Gastroesophageal sphincter (tissue), 4 donors: ENCODE measurements around the gene OR6C68. TPM values are rescaled to one million over a fixed set of nuclear protein-coding genes. Genes with fewer than 3 reads are reported as not detected.

ENCODE experiments used
- ATAC-seq: fragments of 150-250 bp; one replicate; pipeline ENCODE4 v1.9.1; 2016; ENCODE audit warnings: mild to moderate bottlenecking, moderate library complexity
- H3K27ac ChIP-seq, 4 donors: fragments of 200-600 bp; sonication (generic) in 3 of 4; 1 replicate in 3 of 4; 2 replicates in 1 of 4; pipeline ENCODE4 v1.5.1; 2016 to 2019
- H3K27me3 ChIP-seq: fragments of 200-600 bp; sonication (generic); one replicate; pipeline ENCODE4 v1.5.1; 2019
- H3K36me3 ChIP-seq, 2 donors: fragments of 200-600 bp; sonication (generic); one replicate each; pipeline ENCODE4 v1.5.1; 2019; ENCODE audit warnings: control low read depth in 1 of 2
- H3K4me1 ChIP-seq, 3 donors: fragments of 200-600 bp; sonication (generic); 1 replicate in 2 of 3; 2 replicates in 1 of 3; pipeline ENCODE4 v1.5.1; 2016 to 2019; ENCODE audit warnings: control low read depth in 2 of 3
- H3K4me3 ChIP-seq, 2 donors: fragments of 200-600 bp; sonication (generic); one replicate each; pipeline ENCODE4 v1.5.1; 2019; ENCODE audit warnings: mild to moderate bottlenecking in 1 of 2, moderate library complexity in 1 of 2
- H3K9me3 ChIP-seq, 3 donors: fragments of 200-600 bp; sonication (generic); one replicate each; pipeline ENCODE4 v1.5.1; 2017 to 2019; ENCODE audit warnings: control low read depth in 2 of 3
- CTCF ChIP-seq, 4 experiments: fragments of 200-600 bp in 2 of 4; fragments of 450-650 bp in 2 of 4; sonication (generic) in 1 of 4; IDR thresholded peaks; one replicate each; pipeline ENCODE4 v1.5.1; 2017 to 2019; ENCODE audit warnings: antibody characterized with exemption in 4 of 4, mild to moderate bottlenecking in 2 of 4, moderate library complexity in 2 of 4
- EP300 ChIP-seq: sonication (generic); formaldehyde crosslinking; IDR thresholded peaks from one replicate; pipeline ENCODE4 v1.6.1; 2017; ENCODE audit warnings: antibody characterized with exemption, mild to moderate bottlenecking
- POLR2A ChIP-seq, 2 donors: fragments of 450-650 bp; IDR thresholded peaks; one replicate each; pipeline ENCODE4 v1.6.1; 2017; ENCODE audit warnings: antibody characterized with exemption in 2 of 2, mild to moderate bottlenecking in 2 of 2, moderate library complexity in 1 of 2
- POLR2AphosphoS5 ChIP-seq: sonication (generic); formaldehyde crosslinking; IDR thresholded peaks from one replicate; pipeline ENCODE4 v1.6.1; 2017; ENCODE audit warnings: antibody characterized with exemption
- WGBS, 2 donors: methylation state at CpG; one replicate each; pipeline ENCODE4 v1.1.5; 2018; ENCODE audit warnings: low coverage in 1 of 2; 5-methylcytosine and 5-hydroxymethylcytosine counted together
- total RNA-seq, 4 donors: library from RNA; depleted of rRNA; stranded (reverse); fragments of >200 nt; gene quantifications; one replicate each; pipeline ENCODE4 v1.1.0, GENCODE V29; 2016

OR6C68 gene
- total RNA-seq, 4 donors from 2014 or later = not detected

- H3K27me3 ChIP-seq = no peaks in the 10 kb centered on the region
- no peak overlapping the region for H3K4me3 ChIP-seq
- no peak overlapping the region for H3K27ac ChIP-seq
- H3K4me1 ChIP-seq = no peaks in the 10 kb centered on the region
- TF ChIP-seq EP300 (no peak), CTCF (IDR thresholded peaks at IDR 0.05) (no peak), POLR2AphosphoS5 (no peak), POLR2A (IDR thresholded peaks at IDR 0.05) (no peak)
- WGBS, 2 donors = 76 to 94% methylated on average over 4 to 5 of the region's 5 CpGs
- H3K36me3 ChIP-seq = no peaks in the 10 kb centered on the region
- no peaks in the 10 kb centered on the region for H3K9me3 ChIP-seq
- ATAC-seq = no peak
Measured at GRCh38 chr12:55495490-55495889, 3.3 kb downstream of the OR6C68 start.

GRCh38 chr12:55499231-55499630, 7.1 kb downstream of the OR6C68 start:
- no peaks in the 10 kb centered on the region for H3K4me1 ChIP-seq
- H3K27me3 ChIP-seq = no peaks in the 10 kb centered on the region
- no peak overlapping the region for H3K4me3 ChIP-seq
- whole genome bisulfite sequencing, 2 donors = 79 to 85% methylated on average over 3 to 4 of the region's 4 CpGs
- no peaks in the 10 kb centered on the region for H3K9me3 ChIP-seq
- ATAC-seq = no peak
- TF ChIP-seq POLR2AphosphoS5 (no peak), EP300 (no peak), POLR2A (IDR thresholded peaks at IDR 0.05) (no peak), CTCF (IDR thresholded peaks at IDR 0.05) (no peak)
- H3K36me3 ChIP-seq = no peaks in the 10 kb centered on the region
- no peak overlapping the region for H3K27ac ChIP-seq

- no peak for ATAC-seq
- Histone ChIP-seq H3K36me3 (no peaks in the 10 kb centered on the region), H3K4me3 (no peak overlapping the region), H3K9me3 (no peaks in the 10 kb centered on the region), H3K27me3 (no peaks in the 10 kb centered on the region), H3K27ac (no peak overlapping the region), H3K4me1 (no peaks in the 10 kb centered on the region)
- no peak for TF ChIP-seq POLR2A (IDR thresholded peaks at IDR 0.05)
- TF ChIP-seq CTCF (IDR thresholded peaks at IDR 0.05) = no peak
- TF ChIP-seq POLR2AphosphoS5 = no peak
- TF ChIP-seq EP300 = no peak
- WGBS, 2 donors = 0 to 20% methylated on average over 1 to 2 of the region's 2 CpGs
Measured at GRCh38 chr12:55499810-55500252, 7.7 kb downstream of the OR6C68 start.

- Histone ChIP-seq H3K27ac (no peak overlapping the region), H3K36me3 (no peaks in the 10 kb centered on the region), H3K4me3 (no peak overlapping the region), H3K9me3 (no peaks in the 10 kb centered on the region), H3K27me3 (no peaks in the 10 kb centered on the region), H3K4me1 (no peaks in the 10 kb centered on the region)
- no peak for ATAC-seq
- 8 to 9% methylated on average over 2 of the region's 2 CpGs for WGBS, 2 donors
- TF ChIP-seq POLR2AphosphoS5 (no peak), POLR2A (IDR thresholded peaks at IDR 0.05) (no peak), EP300 (no peak), CTCF (IDR thresholded peaks at IDR 0.05) (no peak)
Measured at GRCh38 chr12:55501601-55502000, 9.4 kb downstream of the OR6C68 start.

- no peaks in the 10 kb centered on the region for H3K36me3 ChIP-seq
- ATAC-seq = no peak
- no peaks in the 10 kb centered on the region for H3K27me3 ChIP-seq
- H3K4me1 ChIP-seq = no peaks in the 10 kb centered on the region
- no peak overlapping the region for H3K27ac ChIP-seq
- no peaks in the 10 kb centered on the region for H3K9me3 ChIP-seq
- TF ChIP-seq POLR2AphosphoS5 = no peak
- no peak for TF ChIP-seq EP300
- H3K4me3 ChIP-seq = no peak overlapping the region
- 80% methylated on average over 1 of the region's 1 CpG; no CpG with 5 or more reads in 1 of the 2 donors for WGBS, 2 donors
Measured at GRCh38 chr12:55515696-55516095, 23.5 kb downstream of the OR6C68 start.
